Astrocyte (in vitro differentiated cells and primary cell): ENCODE measurements around the gene BICRAL. TPM values are rescaled to one million over a fixed set of nuclear protein-coding genes. Genes with fewer than 3 reads are reported as not detected.

Experiments
- DNase-seq: peaks from one replicate; pipeline ENCODE4 v3.0.0-alpha.2; 2010; ENCODE audit warnings: low read depth
- FAIRE-seq: peaks from 2 replicates; lab custom pipeline; 2011; peaks lifted over from hg19 to GRCh38; lab: Jason Lieb, UNC
- H2AFZ ChIP-seq: 2 replicates; pipeline ENCODE4 v1.6.0; 2012; ENCODE audit warnings: low read depth, low read length, inconsistent platforms
- H3K27ac ChIP-seq: 2 replicates; pipeline ENCODE4 v1.5.1; 2011; ENCODE audit warnings: low read depth, low read length, inconsistent platforms
- H3K27me3 ChIP-seq: 2 replicates; pipeline ENCODE4 v1.6.0; 2011; ENCODE audit warnings: low read length, inconsistent platforms; ENCODE audit not compliant: insufficient read depth
- H3K36me3 ChIP-seq: 2 replicates; pipeline ENCODE4 v1.5.1; 2011; ENCODE audit warnings: low read length, inconsistent platforms; ENCODE audit not compliant: insufficient read depth
- H3K4me1 ChIP-seq: 2 replicates; pipeline ENCODE4 v1.5.1; 2011; ENCODE audit warnings: low read length, inconsistent platforms; ENCODE audit not compliant: insufficient read depth
- H3K4me2 ChIP-seq: 2 replicates; pipeline ENCODE4 v1.6.0; 2012; ENCODE audit warnings: low read length, inconsistent platforms
- H3K4me3 ChIP-seq: 2 replicates; pipeline ENCODE4 v1.5.1; 2011; ENCODE audit warnings: low read depth, mild to moderate bottlenecking, low read length, inconsistent platforms; ENCODE audit not compliant: insufficient read depth
- H3K79me2 ChIP-seq: 2 replicates; pipeline ENCODE4 v1.6.0; 2012; ENCODE audit warnings: mild to moderate bottlenecking, low read length, inconsistent platforms; ENCODE audit not compliant: insufficient read depth
- H3K9ac ChIP-seq: 2 replicates; pipeline ENCODE4 v1.6.0; 2012; ENCODE audit warnings: mild to moderate bottlenecking, low read length, inconsistent platforms
- H3K9me3 ChIP-seq: 2 replicates; pipeline ENCODE4 v1.5.1; 2012; ENCODE audit warnings: low read depth, mild to moderate bottlenecking, low read length, inconsistent platforms; ENCODE audit not compliant: insufficient read depth
- H4K20me1 ChIP-seq: 2 replicates; pipeline ENCODE4 v1.6.0; 2012; ENCODE audit warnings: low read length, inconsistent platforms; ENCODE audit not compliant: insufficient read depth
- H3K27ac Mint-ChIP-seq: one replicate; pipeline ENCODE4 v1.8.0; 2021; ENCODE audit warnings: mild to moderate bottlenecking, mixed read lengths; ENCODE audit not compliant: unreplicated experiment
- H3K27me3 Mint-ChIP-seq: one replicate; pipeline ENCODE4 v1.8.0; 2021; ENCODE audit warnings: low read depth, mixed read lengths; ENCODE audit not compliant: unreplicated experiment
- H3K36me3 Mint-ChIP-seq: one replicate; pipeline ENCODE4 v1.8.0; 2021; ENCODE audit warnings: low read depth, mixed read lengths; ENCODE audit not compliant: unreplicated experiment
- H3K4me1 Mint-ChIP-seq: one replicate; pipeline ENCODE4 v1.8.0; 2021; ENCODE audit warnings: low read depth, mixed read lengths; ENCODE audit not compliant: unreplicated experiment
- H3K4me3 Mint-ChIP-seq: one replicate; pipeline ENCODE4 v1.8.0; 2021; ENCODE audit warnings: mild to moderate bottlenecking, moderate library complexity, mixed read lengths; ENCODE audit not compliant: unreplicated experiment
- H3K9me3 Mint-ChIP-seq: one replicate; pipeline ENCODE4 v1.8.0; 2021; ENCODE audit warnings: mild to moderate bottlenecking, mixed read lengths; ENCODE audit not compliant: unreplicated experiment
- CTCF ChIP-seq: IDR thresholded peaks from 2 replicates; pipeline ENCODE4 v1.5.1; 2011; ENCODE audit warnings: low read depth, mild to moderate bottlenecking, inconsistent platforms, low read length, moderate library complexity; ENCODE audit not compliant: insufficient read depth
- EZH2 ChIP-seq: IDR thresholded peaks from 2 replicates; pipeline ENCODE4 v1.6.1; 2012; ENCODE audit warnings: mild to moderate bottlenecking, low read length, inconsistent platforms; ENCODE audit not compliant: insufficient read depth
- total RNA-seq: library from RNA; stranded (reverse); gene quantifications from 2 replicates; pipeline ENCODE4 v1.2.1, GENCODE V29; 2021

Gene BICRAL
- total RNA-seq, 1 donor from 2014 or later: 5.9 TPM

- Histone ChIP-seq H4K20me1 (peaks cover 22% of the 10 kb centered on the region), H3K36me3 (no peaks in the 10 kb centered on the region), H3K4me3 (no peak overlapping the region), H3K27ac (no peak overlapping the region), H2AFZ (no peak overlapping the region), H3K9ac (no peak overlapping the region), H3K4me1 (peaks cover 9% of the 10 kb centered on the region), H3K27me3 (no peaks in the 10 kb centered on the region), H3K4me2 (no peak overlapping the region), H3K79me2 (peaks cover 26% of the 10 kb centered on the region), H3K9me3 (no peaks in the 10 kb centered on the region)
- TF ChIP-seq CTCF (no peak), EZH2 (no peak)
- no peaks in the 10 kb centered on the region for H3K4me1 Mint-ChIP-seq
- peaks cover 2% of the 10 kb centered on the region for H3K27me3 Mint-ChIP-seq
- no peak overlapping the region for H3K27ac Mint-ChIP-seq
- H3K9me3 Mint-ChIP-seq: no peaks in the 10 kb centered on the region
- FAIRE-seq (no peak), DNase-seq (no peak)
- no peak overlapping the region for H3K4me3 Mint-ChIP-seq
- peaks cover 2% of the 10 kb centered on the region for H3K36me3 Mint-ChIP-seq
Observed at GRCh38 chr6:42740725-42741124, 41.1 kb upstream of the BICRAL start.

- peaks cover 22% of the 10 kb centered on the region for H4K20me1 ChIP-seq
- H3K4me1 ChIP-seq: peaks cover 11% of the 10 kb centered on the region
- H3K36me3 ChIP-seq: no peaks in the 10 kb centered on the region
- H3K27ac Mint-ChIP-seq: no peak overlapping the region
- no peaks in the 10 kb centered on the region for H3K4me1 Mint-ChIP-seq
- H3K4me3 Mint-ChIP-seq: peak overlapping the region; percentile 18
- H3K27me3 ChIP-seq: no peaks in the 10 kb centered on the region
- no peak overlapping the region for H2AFZ ChIP-seq
- no peak for FAIRE-seq
- peaks cover 2% of the 10 kb centered on the region for H3K36me3 Mint-ChIP-seq
- no peak overlapping the region for H3K4me3 ChIP-seq
- TF ChIP-seq CTCF: no peak
- TF ChIP-seq EZH2: no peak
- no peak overlapping the region for H3K27ac ChIP-seq
- peak overlapping the region; percentile 40 for H3K4me2 ChIP-seq
- H3K9me3 ChIP-seq: no peaks in the 10 kb centered on the region
- peaks cover 2% of the 10 kb centered on the region for H3K27me3 Mint-ChIP-seq
- peaks cover 27% of the 10 kb centered on the region for H3K79me2 ChIP-seq
- no peaks in the 10 kb centered on the region for H3K9me3 Mint-ChIP-seq
- no peak overlapping the region for H3K9ac ChIP-seq
- peak; percentile 81 for DNase-seq
Observed at GRCh38 chr6:42742116-42742894, 39.5 kb upstream of the BICRAL start.

GRCh38 chr6:42744351-42744893 is 37.4 kb upstream of the BICRAL start:
- peak overlapping the region; percentile 100 for H3K4me3 Mint-ChIP-seq

More at GRCh38 chr6:42744351-42744893, 37.4 kb upstream of the BICRAL start:
- no peaks in the 10 kb centered on the region for H3K27me3 Mint-ChIP-seq
- no peak for DNase-seq
- H3K27me3 ChIP-seq: no peaks in the 10 kb centered on the region
- no peaks in the 10 kb centered on the region for H3K9me3 Mint-ChIP-seq
- FAIRE-seq: no peak
- H3K9me3 ChIP-seq: no peaks in the 10 kb centered on the region
- TF ChIP-seq EZH2: no peak
- H3K4me2 ChIP-seq: peak overlapping the region; percentile 95
- no peak overlapping the region for H2AFZ ChIP-seq
- peaks cover 31% of the 10 kb centered on the region for H3K79me2 ChIP-seq
- H4K20me1 ChIP-seq: peaks cover 22% of the 10 kb centered on the region
- H3K36me3 ChIP-seq: no peaks in the 10 kb centered on the region
- peak overlapping the region; percentile 93 for H3K27ac ChIP-seq
- peaks cover 15% of the 10 kb centered on the region for H3K4me1 ChIP-seq
- peaks cover 11% of the 10 kb centered on the region for H3K4me1 Mint-ChIP-seq
- peak overlapping the region; percentile 97 for H3K9ac ChIP-seq
- peak overlapping the region; percentile 99 for H3K4me3 ChIP-seq
- peaks cover 2% of the 10 kb centered on the region for H3K36me3 Mint-ChIP-seq
- H3K27ac Mint-ChIP-seq: peak overlapping the region; percentile 18
